BE2C (cell line): ENCODE data around the gene BMP4.

Experiments used
- DNase-seq: peaks from one replicate; pipeline ENCODE4 v3.0.0-alpha.2; 2020
- H3K27me3 ChIP-seq: fragments of 250-450 bp; sonication (Bioruptor Pico); 2 replicates; pipeline ENCODE4 v1.5.1; 2020; ENCODE audit warnings: mild to moderate bottlenecking
- H3K36me3 ChIP-seq: fragments of 250-450 bp; sonication (Bioruptor Pico); 2 replicates; pipeline ENCODE4 v1.5.1; 2020; ENCODE audit warnings: mild to moderate bottlenecking
- H3K4me1 ChIP-seq: fragments of 250-450 bp; sonication (Bioruptor Pico); 2 replicates; pipeline ENCODE4 v1.5.1; 2020
- H3K4me3 ChIP-seq: 2 replicates; pipeline ENCODE4 v1.5.1; 2011; ENCODE audit warnings: low read depth, low read length
- H3K9me3 ChIP-seq: fragments of 250-450 bp; sonication (Bioruptor Pico); 2 replicates; pipeline ENCODE4 v1.5.1; 2020
- CTCF ChIP-seq: IDR thresholded peaks from 2 replicates; pipeline ENCODE4 v1.5.1; 2012; ENCODE audit warnings: mild to moderate bottlenecking, low read depth, low read length

The BMP4 gene

GRCh38 chr14:53982546-53982945 lies 25.9 kb upstream of the BMP4 start:
- Histone ChIP-seq H3K4me1 (no peaks in the 10 kb centered on the region), H3K27me3 (no peaks in the 10 kb centered on the region; the same call in 1 of the 2 replicates), H3K9me3 (no peaks in the 10 kb centered on the region; the same call in 1 of the 2 replicates), H3K36me3 (no peaks in the 10 kb centered on the region), H3K4me3 (no peak overlapping the region)
- no peak for TF ChIP-seq CTCF
- no peak for DNase-seq

DNA sequence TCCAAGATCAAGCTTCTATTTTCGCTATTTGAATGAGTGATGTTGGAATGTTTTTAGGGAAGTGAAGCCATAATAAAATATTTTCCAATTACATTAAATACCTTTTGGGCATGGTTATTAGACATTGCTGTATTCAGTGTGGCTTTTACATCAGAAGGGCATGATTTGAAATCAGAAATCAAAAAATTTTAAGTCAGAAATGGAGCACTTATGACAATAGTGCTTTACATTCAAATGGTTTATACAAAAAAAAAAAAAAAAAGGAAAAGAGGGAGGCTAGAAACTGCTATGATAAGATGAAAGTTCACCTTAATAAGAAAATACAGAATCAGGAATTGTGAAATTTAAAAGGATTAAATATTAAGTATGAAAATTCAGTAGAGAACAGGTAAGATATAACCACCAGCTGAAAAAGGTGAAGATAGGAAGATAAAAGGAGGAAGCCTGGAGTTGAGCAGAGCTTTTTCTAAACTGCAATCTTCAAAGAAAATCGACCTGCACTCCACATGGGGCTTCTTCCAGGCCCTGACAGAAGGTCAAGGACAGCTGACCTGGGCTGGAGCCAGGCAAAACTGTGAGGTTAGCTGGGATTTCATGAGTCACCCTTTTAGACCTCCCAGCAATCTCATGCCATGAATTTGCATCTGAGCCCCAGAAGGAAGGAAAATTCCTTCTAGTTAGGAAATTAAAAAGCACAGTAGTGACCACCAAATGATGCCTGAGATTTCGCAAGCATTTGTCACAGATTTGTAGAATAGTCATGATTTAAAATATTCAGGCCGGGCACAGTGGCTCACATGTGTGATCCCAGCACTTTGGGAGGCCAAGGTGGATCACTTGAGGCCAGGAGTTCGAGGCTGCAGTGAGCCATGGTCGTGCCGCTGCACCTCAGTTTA lies 23.4 kb upstream of the BMP4 start:
- TF ChIP-seq CTCF = no peak
- Histone ChIP-seq H3K27me3 (no peaks in the 10 kb centered on the region; the same call in 1 of the 2 replicates), H3K36me3 (no peaks in the 10 kb centered on the region), H3K4me3 (no peak overlapping the region), H3K4me1 (no peaks in the 10 kb centered on the region), H3K9me3 (no peaks in the 10 kb centered on the region)
- no peak for DNase-seq

GRCh38 chr14:53979113-53979681 lies 22.6 kb upstream of the BMP4 start:
- no peaks in the 10 kb centered on the region for H3K4me1 ChIP-seq

GRCh38 chr14:53978194-53978593 lies 21.6 kb upstream of the BMP4 start:
- Histone ChIP-seq H3K36me3 (no peaks in the 10 kb centered on the region), H3K4me3 (no peak overlapping the region), H3K27me3 (peaks cover 6% of the 10 kb centered on the region; the same call in 1 of the 2 replicates), H3K9me3 (no peaks in the 10 kb centered on the region), H3K4me1 (no peaks in the 10 kb centered on the region)
- TF ChIP-seq CTCF = no peak
- no peak for DNase-seq

More at GRCh38 chr14:53979113-53979681, 22.6 kb upstream of the BMP4 start:
- Histone ChIP-seq H3K36me3 (no peaks in the 10 kb centered on the region), H3K9me3 (no peaks in the 10 kb centered on the region), H3K4me3 (no peak overlapping the region), H3K27me3 (peaks cover 4% of the 10 kb centered on the region; the same call in 1 of the 2 replicates)
- no peak for DNase-seq
- no peak for TF ChIP-seq CTCF

- no peak for DNase-seq
- Histone ChIP-seq H3K4me3 (no peak overlapping the region), H3K36me3 (no peaks in the 10 kb centered on the region), H3K27me3 (peaks cover 11% of the 10 kb centered on the region), H3K4me1 (no peaks in the 10 kb centered on the region), H3K9me3 (no peaks in the 10 kb centered on the region)
- no peak for TF ChIP-seq CTCF
These were observed 18.8 kb upstream of the BMP4 start for GRCh38 chr14:53975444-53975843.

DNA sequence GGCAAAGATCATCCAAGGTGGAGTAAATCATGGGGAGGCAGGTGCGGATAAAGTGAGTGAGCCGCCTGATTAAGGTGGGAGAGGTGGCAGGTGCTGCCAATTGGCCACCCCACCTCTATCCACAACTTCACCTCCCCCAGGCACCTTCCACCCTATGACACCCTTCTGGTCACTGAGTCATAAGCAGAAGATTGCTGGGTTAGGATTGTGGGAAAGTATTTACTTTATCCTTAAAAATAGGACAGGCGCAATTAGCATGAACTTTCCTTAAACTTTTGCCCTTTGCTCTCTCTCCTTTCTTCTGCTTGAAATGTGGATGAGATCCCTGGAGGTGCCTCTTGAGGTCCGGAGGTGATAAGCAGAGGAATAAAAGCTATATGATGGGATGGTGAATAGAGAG lies 14.9 kb upstream of the BMP4 start:
- DNase-seq = no peak
- H3K4me1 ChIP-seq = no peaks in the 10 kb centered on the region
- H3K9me3 ChIP-seq = no peaks in the 10 kb centered on the region
- H3K4me3 ChIP-seq = no peak overlapping the region
- no peak for TF ChIP-seq CTCF
- H3K27me3 ChIP-seq = peaks cover 13% of the 10 kb centered on the region
- no peaks in the 10 kb centered on the region for H3K36me3 ChIP-seq
